Fibroblast of skin of scalp (primary cell): ENCODE results near the gene NAPA.

Experiments used
- DNase-seq: peaks from one replicate; pipeline ENCODE4 v3.0.0-alpha.2; 2013

The NAPA gene

DNA sequence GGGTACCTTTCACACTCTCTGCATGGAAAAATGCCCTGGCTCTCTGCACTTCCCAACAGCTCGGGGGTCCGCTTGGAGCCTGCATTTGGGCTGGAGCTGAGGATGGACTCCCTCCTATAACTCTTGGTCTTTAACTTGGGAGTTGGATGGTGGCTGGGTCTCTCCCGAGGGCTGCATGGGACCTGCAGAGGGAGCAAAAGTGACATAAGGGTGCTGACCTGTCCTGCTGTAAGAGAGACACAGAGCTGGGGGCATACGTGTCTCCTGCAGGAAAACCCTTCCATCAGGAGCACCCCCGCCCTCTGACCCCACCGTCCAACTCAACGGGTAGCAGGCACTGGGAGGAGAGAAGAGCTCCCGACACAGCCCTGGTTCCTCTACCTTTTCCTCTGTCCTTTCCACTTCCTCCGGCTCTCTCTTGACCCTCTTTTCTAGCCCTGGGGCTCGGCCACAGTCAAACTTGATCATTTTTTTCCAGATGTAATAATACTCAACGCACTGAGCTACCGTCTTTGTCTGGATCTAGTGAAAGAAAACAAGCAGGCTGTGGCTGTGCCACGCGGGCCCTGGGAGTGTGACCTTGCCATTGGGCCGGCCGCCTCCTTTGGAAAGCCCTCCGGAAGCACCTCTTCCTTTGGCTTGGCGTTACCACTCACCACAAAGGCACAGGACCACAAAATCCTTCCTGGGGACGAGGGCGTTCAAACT, 6.8 kb upstream of the NAPA start:
- DNase-seq, result no peak

DNA sequence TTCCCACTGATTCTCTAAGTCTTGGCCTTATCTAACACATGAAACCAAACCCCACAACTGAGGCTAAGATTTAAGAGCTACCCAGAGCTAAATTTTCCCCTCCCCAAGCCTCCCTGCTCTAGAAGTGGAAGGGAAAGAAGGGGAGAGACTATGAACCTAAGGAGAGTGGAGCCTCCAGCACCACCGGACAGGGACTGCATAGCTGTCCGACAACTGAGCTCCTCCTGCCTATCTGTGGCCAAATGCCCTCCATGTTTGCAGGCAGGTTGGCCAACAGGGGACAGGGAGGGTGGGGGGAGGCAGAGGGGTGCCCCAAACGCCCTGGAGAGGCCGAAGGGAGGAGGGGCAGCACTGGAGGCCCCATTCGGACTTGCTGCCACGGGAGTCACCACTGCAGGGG, 6.0 kb upstream of the NAPA start:
- DNase-seq, result no peak

DNA sequence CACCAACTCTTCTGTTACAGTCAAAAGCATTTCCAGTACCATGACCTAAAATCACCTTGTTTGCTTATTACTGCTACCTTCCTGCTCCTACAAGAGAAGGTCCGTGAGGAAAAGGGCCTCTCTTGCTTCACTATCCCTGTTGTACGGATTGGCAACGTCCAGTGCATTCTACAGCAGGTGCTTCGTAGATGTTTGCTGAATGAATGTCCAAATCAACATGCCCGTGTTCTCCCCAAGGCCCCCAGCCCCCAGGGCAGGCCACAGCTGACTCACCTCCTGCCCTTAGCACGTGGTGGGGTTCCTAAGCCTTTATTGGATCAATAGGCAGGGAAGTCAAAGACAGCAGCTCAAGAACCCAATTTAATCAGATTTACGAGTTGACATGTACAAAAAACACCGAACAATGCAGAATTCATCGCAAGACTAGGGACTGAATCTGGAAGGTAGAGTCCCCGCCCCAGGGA, 5.5 kb upstream of the NAPA start:
- no peak for DNase-seq

DNA sequence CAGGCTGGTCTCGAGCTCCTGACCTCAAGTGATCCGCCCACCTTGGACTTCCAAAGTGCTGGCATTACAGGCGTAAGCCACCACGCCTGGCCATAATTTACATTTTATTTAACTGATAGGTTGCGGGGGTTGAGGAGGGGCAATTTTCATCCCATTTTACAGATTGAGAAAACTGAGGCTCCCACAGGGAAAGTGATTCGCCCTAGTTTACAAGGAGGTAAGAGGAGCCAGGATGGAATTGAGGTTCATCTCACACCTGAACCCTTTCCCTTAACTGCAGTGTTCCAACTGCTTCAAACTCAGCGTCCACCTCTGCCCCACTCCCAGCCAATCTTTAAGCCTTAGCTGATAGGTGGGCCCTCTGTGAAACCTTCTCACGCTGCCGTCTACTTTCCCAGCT, 4.0 kb upstream of the NAPA start:
- DNase-seq, result no peak

DNA sequence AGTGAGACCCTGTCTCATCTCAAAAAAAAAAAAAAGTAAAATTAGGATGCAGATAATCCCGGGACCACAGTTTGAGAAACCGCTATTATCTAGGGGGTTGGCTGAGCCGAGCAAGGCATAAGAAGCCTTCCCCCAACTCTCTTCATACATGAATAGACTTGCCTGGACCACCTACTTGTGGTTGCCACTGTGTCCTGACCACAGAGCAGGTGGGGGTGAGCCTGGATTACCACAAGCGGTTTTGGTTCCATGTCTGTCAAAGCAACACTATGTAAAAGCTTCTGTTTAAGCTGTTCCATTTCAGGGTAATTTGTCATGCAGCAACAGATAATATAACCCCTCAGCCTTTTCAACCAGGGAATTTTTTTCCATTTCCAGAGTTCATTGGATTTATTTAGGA, 3.3 kb upstream of the NAPA start:
- no peak for DNase-seq

DNA sequence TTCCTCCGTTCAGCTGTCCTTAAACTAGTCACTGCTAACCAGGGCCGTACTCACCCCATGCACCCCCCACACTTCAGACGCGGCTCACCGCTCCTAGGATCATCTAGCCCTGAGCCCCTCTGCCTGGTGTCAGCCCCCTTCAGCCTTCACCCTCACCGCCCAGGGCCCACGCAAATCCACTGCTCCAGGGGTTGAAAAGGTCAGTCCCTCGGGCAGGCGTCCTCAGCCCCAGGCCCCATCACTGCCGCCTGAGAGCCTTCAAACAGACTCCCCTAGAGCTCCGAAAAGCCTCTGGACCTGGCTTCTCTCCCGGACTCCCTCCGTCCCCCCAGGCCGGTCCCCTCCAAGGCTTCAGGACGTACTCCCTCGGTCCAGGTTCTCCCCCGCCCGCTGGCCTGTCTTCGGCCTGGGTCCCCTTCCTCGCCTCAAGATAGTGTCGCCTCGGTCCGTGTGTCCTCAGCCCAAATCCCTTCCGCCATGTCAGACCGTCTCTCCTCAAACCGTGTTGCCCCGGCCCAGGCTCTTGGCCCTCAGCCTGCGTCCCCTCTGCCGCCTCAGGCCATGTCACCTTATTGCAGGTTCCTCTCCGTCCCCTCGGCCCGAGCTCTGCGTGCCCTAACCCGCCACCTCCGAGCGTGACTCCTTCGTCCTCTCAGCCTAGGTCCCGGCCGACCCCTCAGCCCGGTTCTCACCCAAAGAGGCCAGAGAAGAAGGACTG, 553 bp downstream of the NAPA start:
- DNase-seq, result no peak

DNA sequence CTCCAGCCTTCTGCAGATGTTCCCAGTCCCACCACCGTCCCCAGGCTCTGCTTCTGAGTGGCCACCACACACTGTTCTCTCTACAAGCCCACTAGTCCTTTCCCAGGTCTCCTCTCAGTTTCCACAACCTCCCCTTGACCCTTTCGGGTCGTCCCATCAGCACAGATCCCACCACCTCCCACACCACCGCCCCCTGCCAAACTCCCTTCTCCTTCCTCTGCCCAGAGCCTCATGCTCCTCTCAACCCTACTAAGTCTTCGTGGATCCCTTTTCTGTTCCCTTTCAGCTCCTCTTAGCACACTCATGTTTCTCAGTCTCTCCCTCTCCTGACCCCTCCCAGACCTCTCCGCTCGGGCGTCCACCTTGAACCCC, 1.9 kb downstream of the NAPA start:
- DNase-seq, result no peak

DNA sequence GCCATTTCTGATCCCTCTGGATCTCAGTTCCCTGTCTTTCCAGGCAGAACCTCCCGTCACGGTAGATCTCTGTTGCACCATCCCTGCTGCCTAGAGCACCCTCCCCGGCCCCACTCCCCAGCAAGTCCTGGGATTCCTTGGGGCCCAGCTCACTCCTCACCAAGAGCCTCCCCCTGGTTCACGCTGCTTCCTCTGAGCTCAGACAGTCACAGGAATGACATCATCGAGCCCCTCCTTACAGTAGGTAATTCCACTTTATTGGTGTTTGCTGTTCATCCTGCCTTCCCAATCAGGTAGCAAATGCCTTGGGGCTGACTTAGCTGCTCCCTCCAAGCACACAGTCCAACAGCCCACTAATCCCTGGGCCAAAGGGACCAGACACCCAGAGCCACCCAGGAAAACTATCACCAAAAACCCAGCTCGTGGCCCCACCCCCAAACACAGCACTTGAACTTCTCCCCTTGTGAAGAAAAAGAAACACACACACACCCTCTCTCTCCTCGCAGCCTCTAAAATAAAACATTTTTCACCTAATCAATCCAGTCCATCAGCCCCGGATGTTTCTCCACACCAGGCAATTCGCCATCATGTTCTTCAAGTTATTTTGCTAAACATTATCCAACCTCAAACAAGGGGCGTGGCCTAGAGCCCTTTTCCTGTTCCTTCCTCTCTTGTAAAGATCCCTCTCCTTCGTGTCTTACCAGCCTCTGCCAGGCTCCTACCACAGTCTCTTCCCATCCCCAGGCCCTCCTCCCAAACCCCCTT, 2.5 kb downstream of the NAPA start:
- peak; percentile 29 for DNase-seq

DNA sequence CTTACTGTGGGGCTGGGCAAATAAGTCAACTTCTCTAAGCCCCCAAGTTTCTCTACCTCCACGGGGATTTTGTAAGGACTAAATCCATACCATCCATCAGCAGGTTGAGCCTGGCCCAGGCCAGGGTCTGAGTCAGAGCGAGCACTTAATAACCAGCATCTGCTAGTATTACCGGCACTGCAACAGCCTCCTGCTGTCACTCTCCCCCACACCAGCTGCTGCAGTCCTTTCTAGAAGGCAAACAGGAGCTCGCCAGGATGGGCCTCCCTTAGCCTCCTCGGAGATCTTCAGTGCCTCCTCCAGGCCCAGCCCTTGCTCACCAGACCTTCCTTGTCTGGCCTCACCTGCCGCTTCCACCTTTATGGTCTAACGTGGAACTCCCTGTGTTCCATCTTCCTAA, 3.2 kb downstream of the NAPA start:
- DNase-seq, result no peak

DNA sequence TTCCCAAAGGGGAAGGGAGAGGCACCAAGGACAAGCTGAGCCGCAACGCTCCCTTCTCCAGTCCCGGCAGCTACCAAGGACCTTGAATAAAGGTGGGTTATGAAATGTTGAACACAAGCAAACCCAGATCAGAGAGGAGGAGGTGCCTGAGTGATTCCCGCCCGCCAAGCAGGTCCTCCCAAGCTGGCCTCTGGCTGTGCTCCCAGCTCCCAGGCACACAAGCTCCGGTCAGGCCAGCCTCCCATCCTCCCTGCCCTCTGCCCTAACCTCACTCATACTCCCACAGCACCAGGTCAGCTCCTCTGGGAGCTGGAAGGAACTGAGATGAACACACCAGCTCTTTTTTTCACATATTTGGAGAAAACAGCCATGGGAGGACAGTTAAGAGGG, 3.7 kb downstream of the NAPA start:
- no peak for DNase-seq

DNA sequence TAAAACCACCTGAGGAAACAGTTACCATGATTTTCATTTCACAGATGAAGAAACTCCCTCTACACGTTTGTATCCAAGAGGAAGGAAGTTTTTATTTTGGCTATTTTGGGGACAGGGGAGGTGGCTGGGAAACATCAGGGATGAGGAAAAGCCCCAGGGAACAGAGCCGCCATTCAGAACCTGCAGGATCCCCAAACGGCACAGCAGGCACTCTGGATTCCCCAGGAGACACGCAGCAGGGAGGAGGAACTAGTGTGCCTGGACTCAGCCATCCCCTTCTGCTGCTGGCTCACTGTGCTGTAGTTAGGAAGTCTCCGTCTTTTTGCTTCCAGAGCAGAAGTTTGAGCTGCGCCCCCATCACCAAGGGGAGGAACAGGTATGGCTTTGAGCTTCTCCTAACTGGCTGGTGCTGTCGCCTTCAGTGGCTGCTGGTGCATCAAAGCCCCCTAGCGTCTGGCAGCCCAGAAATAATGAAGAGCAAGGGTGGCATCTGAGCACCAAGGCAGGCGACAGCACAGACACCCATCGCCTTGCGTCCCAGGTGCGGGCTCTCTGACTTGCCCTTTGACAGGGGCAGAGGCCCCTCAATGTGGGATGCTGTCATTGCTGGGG, 4.2 kb downstream of the NAPA start:
- DNase-seq, result no peak

DNA sequence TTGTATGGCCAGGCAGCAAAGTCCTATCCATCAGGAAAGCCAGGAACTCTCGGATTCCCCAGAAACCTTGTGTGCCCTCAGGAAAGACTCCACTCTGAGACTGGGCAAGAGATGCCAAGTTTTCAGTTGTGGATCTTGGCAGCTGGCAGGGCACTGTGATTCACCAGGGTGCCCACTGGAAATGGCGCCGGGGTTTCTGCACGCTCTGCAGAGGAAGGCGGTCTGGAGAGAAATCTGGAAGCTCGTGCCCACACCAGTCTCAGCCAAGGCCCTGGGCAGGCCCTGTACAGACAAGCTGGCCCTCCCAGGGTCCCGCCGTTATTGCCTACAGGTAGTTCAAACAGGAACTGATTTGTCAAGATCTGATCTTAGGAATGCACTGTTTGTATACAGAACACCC, 4.9 kb downstream of the NAPA start:
- no peak for DNase-seq

DNA sequence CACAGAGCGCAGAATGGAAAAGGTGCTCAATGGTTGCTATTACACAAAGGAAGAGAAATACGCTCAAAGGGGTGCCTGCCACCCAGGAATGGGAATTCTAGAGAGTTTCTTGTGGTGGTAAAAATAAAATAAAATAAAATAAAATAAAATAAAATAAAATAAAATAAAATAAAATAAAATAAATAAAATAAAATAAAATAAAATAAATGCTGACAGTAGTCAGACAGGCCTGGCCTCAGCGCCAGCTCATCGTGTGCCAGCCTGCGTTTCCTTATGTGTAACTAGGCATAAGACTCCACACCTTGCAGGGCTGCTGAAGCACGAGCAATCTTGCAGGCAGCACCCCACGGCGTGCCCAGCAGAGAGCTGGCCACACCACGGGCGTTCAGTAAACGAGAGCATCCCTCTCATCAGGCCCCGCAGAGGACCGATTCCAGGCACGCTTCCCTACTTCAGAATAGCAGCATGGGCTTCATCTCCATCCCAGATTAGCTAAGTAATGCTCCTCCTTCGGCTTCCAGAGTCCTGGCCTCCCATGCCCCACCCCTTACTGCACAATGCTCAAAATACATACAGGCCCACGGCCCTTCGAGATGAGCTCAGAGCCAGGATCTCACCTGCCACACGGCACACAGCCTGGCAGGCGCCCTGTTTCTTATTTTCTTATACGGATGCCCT, 5.6 kb downstream of the NAPA start:
- no peak for DNase-seq

DNA sequence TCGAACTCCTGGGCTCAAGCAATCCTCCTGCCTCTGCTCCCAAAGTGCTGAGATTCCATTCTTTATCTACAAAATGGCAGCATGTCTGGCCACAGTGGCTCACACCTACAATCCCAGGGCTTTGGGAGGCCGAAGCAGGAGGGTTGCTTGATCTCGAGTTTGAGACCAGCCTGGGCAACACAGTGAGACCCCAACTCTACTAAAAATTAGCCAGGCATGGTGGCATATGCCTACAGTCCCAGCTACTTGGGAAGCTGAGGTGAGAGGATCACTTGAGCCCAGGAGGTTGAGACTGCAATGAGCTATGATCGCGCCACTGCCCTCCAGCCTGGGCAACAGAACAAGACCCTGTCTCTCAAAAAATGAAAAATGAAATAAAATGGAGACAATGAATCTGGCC, 6.1 kb downstream of the NAPA start:
- DNase-seq, result no peak

DNA sequence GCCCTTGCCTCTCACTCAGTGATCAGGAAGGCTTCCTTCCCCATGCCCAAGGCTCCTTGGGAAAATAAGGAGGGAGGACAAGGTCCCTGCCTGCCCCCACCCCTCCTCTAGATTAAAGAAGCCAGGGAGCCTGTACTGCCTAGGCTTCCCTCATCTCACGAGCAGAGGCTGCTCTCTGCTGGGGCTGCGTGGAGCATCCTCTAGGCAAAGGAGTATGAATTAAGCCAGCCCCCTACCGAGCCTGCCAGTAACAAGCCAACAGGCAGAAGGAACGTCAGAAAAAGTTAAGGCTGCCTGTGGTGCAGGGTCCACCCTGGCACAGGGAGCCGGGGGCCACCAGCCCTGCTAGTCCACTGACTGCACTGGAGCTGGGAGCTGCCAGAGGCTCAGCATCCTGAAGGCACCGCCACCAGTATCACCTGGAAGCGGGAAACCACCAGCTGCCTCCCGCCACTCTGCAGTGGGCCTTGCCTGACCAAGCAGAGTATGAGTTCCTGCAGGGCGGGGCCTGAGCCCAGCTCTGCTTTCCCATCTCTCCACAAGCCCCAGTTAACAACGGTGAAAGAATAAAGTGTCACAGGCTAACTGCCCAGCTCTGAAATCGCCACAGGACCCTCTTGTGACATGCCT, 6.8 kb downstream of the NAPA start:
- DNase-seq, result no peak

DNA sequence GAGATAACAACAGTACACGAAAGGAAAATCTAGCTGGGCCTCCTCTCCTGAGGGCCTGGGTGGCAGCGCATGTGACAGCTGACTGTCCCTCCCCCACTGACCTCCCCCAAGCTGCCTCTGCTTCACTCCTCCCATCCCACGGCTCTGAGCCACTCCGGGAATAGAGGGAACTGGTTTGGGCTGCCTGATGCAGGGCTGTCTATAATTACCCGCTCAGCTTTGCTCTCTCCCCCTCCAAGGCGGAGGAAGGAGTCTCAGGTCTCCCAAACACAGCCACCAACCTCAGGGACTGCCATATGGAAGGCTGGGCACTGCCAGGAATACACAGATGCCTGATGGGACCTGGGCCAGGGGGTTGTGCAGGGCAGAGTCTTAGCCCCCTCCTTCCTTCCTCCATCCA, 7.9 kb downstream of the NAPA start:
- DNase-seq, result no peak

DNA sequence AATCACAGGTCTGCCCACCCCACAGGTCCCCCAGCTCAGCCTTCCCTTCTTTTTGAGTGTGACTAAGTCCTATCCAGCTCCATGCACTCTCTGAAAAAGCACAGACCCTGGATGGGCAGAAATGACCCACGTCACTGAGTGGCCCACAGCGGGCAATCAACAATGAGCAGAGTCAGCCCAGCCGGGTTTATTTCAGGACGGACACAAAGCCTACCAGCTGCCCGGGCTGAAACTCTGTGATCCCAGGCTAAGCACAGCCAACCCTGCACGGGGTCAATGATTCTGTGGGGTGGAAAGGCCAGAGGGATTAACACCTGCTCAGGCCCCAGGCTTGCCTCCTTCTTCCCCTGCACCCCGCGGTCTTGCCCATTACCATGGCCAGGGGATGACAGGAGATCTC, 8.4 kb downstream of the NAPA start:
- DNase-seq, result no peak

DNA sequence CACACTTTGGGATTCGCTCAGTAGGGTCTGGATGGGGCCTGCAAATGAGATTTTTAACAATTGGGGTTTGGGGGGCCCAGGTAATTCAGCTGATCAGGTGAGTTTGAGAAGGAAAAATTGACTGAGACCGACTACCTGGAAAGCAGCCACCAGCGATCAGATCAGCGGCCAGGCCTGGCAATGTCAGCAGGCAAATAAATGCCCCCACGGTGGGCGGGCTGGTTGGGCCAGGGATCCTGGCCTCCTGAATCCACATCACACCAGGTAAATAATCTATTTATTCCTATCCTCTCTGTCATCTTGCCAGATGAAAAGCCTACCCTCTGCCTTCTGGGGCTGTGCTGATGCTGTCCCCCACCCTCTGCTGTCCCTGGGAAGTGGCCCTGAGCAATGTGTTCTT, 9.4 kb downstream of the NAPA start:
- no peak for DNase-seq

DNA sequence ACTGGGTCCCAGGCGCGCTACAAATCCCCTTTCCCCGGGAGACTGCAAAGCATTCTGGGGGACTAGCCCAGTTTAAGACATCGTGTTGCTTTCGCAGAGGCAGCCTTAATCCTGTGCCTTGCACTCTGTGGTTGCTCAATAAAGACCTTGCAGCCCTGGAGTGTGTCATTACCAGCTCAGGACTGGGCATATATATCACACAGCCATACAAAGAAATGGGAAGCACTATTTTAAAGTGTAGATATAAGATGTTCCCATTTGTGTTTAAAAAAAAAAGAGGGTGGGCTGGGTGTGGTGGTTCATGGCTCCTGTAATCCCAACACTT, 11.1 kb downstream of the NAPA start:
- DNase-seq, result no peak

DNA sequence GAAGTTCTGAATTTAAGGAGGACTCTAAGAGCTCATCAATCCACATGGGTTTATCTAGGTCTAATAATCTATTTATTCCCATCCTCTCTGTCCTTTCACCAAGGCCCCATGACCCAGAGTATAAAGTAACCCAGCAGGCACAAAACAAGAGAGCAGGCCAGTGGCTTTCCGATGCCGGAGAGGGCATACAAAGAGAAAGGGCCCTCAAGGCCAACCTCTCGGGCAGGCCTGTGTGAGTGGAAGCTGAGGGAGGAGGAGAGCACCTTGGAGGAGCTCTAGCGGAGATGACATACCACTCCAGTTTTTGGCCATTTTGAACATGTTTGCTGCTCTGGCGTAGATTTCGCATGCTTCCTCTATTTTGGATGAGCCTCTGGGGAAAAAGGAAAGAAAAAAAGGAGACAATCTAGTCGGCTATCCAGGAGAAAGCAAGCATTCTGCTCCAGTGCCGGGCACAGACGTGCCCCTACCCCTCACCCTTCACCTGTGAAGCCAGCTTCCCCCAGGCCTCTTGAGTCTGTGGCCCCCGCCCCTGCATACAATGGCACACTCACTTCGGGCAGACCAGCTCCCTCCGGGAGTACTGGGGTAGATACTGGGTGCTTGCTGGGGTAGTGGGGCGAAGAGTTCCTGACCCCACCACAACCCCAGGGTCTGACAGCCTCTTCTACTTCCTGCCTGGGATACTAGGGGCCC, 11.6 kb downstream of the NAPA start:
- DNase-seq, result no peak

DNA sequence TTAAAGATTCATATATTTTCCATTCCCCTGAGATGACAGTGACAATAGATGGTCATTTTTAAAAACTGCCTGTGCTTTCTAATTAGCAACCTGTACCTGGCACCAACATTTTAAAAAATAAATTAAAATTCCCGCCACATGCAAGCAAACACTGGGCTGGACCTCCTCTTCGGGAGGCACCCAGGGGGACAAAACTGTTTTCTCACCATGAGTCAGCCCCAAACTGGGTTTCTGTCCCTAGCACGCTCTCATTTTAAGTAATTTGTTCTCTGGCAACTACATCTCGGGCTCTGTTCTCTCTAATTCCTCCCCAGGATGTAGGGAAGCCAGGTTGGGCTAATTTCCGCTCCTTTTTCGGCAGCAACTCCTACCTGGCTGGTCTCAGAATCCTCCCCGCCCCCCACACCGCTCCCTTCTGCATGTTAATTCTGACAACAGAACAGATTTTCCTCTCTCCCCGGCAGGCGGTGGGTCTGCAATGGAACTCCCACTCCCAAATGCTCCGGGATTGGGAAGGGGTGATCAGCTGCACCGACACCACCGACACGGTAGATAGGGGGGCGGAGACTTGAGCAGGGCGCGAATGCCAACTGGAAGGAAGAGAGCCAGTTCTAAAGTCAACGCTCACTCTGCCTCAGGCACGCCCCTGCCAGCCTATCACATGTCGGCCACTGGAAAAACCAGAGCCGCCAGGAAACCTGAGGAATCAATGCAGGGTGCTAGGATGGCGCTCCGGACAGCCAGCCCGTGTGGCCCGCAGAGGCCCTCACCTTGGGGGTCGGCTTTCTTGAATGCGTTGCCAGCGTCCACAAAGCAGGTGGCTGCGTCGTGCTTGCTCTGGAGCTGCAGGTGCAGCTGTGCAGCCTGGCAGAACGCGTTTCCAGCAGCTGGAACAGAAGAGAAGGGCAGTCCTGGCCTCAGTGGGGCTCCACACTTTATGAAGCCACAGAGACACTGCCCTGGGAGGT, 14.7 kb downstream of the NAPA start:
- DNase-seq, result no peak
